ENCODE results near the gene FAM98C. TPM values are rescaled to one million over a fixed set of nuclear protein-coding genes. Genes with fewer than 3 reads are reported as not detected.

The FAM98C gene
- total RNA-seq, 1 experiment from 2014 or later = 10.2 TPM

- peaks cover 10% of the 10 kb centered on the region for H3K4me1 Mint-ChIP-seq
- H3K4me3 Mint-ChIP-seq = peak overlapping the region; percentile 86
- ChIA-PET CTCF (interaction anchor here (0.9 to 2.9 kb wide), 12 partner anchors 10 to 218 kb away, joined by 3 to 19 read pairs (median 4); partner anchors contain the start of genes CATSPERG, FAM98C, GGN and PSMD8), POLR2A (interaction anchor here (1.1 to 2.7 kb wide), 4 partner anchors 13 to 56 kb away, joined by 3 to 16 read pairs (median 5); partner anchors contain the start of genes GGN and PSMD8)
- H3K27me3 Mint-ChIP-seq (ENCODE audit: low read depth) = peaks cover 68% of the 10 kb centered on the region
- H3K27ac Mint-ChIP-seq = no peak overlapping the region
- DNase-seq (ENCODE audit: low spot score) = no peak
- H3K36me3 Mint-ChIP-seq = no peaks in the 10 kb centered on the region
- TF ChIP-seq ZNF263 (CRISPR knock-in tag; IDR thresholded peaks at IDR 0.05; ENCODE audit: low read depth) (peak; percentile 86; the same call in 1 of the 2 replicates), USF1 (CRISPR knock-in tag; IDR thresholded peaks at IDR 0.05) (no peak), MAX (CRISPR knock-in tag; IDR thresholded peaks at IDR 0.05) (peak; percentile 9; the same call in 1 of the 2 replicates)
- TF ChIP-seq, protein P1, sequence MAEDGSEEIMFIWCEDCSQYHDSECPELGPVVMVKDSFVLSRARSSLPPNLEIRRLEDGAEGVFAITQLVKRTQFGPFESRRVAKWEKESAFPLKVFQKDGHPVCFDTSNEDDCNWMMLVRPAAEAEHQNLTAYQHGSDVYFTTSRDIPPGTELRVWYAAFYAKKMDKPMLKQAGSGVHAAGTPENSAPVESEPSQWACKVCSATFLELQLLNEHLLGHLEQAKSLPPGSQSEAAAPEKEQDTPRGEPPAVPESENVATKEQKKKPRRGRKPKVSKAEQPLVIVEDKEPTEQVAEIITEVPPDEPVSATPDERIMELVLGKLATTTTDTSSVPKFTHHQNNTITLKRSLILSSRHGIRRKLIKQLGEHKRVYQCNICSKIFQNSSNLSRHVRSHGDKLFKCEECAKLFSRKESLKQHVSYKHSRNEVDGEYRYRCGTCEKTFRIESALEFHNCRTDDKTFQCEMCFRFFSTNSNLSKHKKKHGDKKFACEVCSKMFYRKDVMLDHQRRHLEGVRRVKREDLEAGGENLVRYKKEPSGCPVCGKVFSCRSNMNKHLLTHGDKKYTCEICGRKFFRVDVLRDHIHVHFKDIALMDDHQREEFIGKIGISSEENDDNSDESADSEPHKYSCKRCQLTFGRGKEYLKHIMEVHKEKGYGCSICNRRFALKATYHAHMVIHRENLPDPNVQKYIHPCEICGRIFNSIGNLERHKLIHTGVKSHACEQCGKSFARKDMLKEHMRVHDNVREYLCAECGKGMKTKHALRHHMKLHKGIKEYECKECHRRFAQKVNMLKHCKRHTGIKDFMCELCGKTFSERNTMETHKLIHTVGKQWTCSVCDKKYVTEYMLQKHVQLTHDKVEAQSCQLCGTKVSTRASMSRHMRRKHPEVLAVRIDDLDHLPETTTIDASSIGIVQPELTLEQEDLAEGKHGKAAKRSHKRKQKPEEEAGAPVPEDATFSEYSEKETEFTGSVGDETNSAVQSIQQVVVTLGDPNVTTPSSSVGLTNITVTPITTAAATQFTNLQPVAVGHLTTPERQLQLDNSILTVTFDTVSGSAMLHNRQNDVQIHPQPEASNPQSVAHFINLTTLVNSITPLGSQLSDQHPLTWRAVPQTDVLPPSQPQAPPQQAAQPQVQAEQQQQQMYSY (CRISPR knock-in tag; IDR thresholded peaks at IDR 0.05) = peak; percentile 42
- no peak for ATAC-seq
- H3K9me3 Mint-ChIP-seq = no peaks in the 10 kb centered on the region
These were observed 41.9 kb upstream of the FAM98C start for GRCh38 chr19:38360839-38361631.

- Mint-ChIP-seq H3K27ac (peak overlapping the region; percentile 93), H3K4me3 (peak overlapping the region; percentile 86), H3K4me1 (peaks cover 10% of the 10 kb centered on the region), H3K9me3 (no peaks in the 10 kb centered on the region), H3K27me3 (ENCODE audit: low read depth) (peaks cover 66% of the 10 kb centered on the region), H3K36me3 (no peaks in the 10 kb centered on the region)
- ChIA-PET POLR2A (interaction anchor here (0.8 to 2.7 kb wide), 4 partner anchors 12 to 57 kb away, joined by 3 to 16 read pairs (median 4); partner anchors contain the start of genes GGN and PSMD8), CTCF (interaction anchor here (0.7 to 2.9 kb wide), 12 partner anchors 10 to 128 kb away, joined by 3 to 19 read pairs (median 4); partner anchors contain the start of genes CATSPERG, FAM98C, GGN and PPP1R14A)
- TF ChIP-seq FOXJ3 (CRISPR knock-in tag; IDR thresholded peaks at IDR 0.05; ENCODE audit: borderline replicate concordance) (no peak), FOXK1 (CRISPR knock-in tag; IDR thresholded peaks at IDR 0.05) (0 out of 2 replicates have a peak, but pooled peaks have one; percentile 5), NR3C1 (CRISPR knock-in tag; conservative IDR thresholded peaks at IDR 0.05; ENCODE audit: low read depth) (no peak), FOXP4 (CRISPR knock-in tag; IDR thresholded peaks at IDR 0.05) (0 out of 2 replicates have a peak, but pooled peaks have one; percentile 68)
- DNase-seq (ENCODE audit: low spot score) (peak; percentile 94), ATAC-seq (peak; percentile 79)
These were observed 41.2 kb upstream of the FAM98C start for GRCh38 chr19:38361633-38362075.

DNA sequence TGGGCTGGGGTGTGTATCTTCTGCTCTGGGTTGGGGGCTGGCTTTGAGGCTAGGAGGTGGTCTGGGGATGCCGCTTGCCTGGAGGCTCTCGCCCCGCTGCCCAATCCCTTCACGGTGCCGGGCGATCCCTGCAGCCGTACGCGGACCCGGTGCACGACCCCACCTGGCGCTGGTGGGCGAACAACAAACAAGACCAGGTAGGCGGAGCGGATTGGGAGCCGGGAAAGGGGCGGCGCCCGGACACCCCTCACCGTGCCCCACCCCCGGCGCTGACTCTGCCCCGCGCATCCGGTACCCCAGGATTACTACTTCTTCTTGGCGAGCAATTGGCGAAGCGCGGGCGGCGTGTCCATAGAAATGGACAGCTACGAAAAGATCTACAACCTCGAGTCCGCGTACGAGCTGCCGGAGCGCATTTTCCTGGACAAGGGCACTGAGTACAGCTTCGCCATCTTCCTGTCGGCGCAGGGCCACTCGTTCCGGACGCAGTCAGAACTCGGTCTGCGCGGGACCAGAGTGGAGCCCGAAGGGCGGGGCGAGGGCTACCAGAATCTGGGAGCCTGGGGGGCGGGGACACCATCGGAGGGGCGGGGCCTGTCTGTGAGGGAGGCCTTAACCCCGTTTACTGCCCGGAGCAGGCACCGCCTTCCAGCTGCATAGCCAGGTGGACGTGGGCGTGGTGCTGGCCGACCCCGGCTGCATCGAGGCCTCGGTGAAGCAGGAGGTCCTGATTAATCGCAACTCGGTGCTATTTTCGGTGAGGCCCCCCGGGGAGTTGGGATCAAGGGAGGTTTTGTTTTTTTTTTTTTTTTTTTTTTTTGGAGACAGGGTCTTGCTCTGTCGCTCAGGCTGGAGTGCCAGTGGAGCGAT, 40.6 kb upstream of the FAM98C start:
- Mint-ChIP-seq H3K27me3 (ENCODE audit: low read depth) (peaks cover 59% of the 10 kb centered on the region), H3K4me1 (peaks cover 10% of the 10 kb centered on the region), H3K27ac (peak overlapping the region; percentile 96), H3K9me3 (no peaks in the 10 kb centered on the region), H3K36me3 (no peaks in the 10 kb centered on the region), H3K4me3 (peak overlapping the region; percentile 86)
- DNase-seq (ENCODE audit: low spot score) (peak; percentile 99), ATAC-seq (peak; percentile 77)
- ChIA-PET CTCF (interaction anchor here (0.5 to 2.9 kb wide), 13 partner anchors 11 to 129 kb away, joined by 3 to 19 read pairs (median 4); partner anchors contain the start of genes CATSPERG, FAM98C, GGN and PPP1R14A), POLR2A (interaction anchor here (0.8 to 2.7 kb wide), 5 partner anchors 12 to 81 kb away, joined by 3 to 16 read pairs (median 5); partner anchors contain the start of genes GGN and PSMD8)
- TF ChIP-seq FOXP4 (CRISPR knock-in tag; IDR thresholded peaks at IDR 0.05) (no peak), IRF1 (CRISPR knock-in tag; IDR thresholded peaks at IDR 0.05) (no peak), ZNF232 (CRISPR knock-in tag; IDR thresholded peaks at IDR 0.05) (0 out of 2 replicates have a peak, but pooled peaks have one; percentile 16), NR1H2 (CRISPR knock-in tag; IDR thresholded peaks at IDR 0.05) (no peak), RELA (CRISPR knock-in tag; IDR thresholded peaks at IDR 0.05; ENCODE audit: borderline replicate concordance) (no peak), TP53 (CRISPR knock-in tag; IDR thresholded peaks at IDR 0.05) (no peak), KAT7 (CRISPR knock-in tag; IDR thresholded peaks at IDR 0.05; ENCODE audit: borderline replicate concordance) (no peak), ZBTB21 (CRISPR knock-in tag; IDR thresholded peaks at IDR 0.05; ENCODE audit: borderline replicate concordance) (0 out of 2 replicates have a peak, but pooled peaks have one; percentile 49), SOX15 (CRISPR knock-in tag; IDR thresholded peaks at IDR 0.05) (no peak), FOXP1 (CRISPR knock-in tag; IDR thresholded peaks at IDR 0.05; ENCODE audit: borderline replicate concordance) (peak; percentile 62; the same call in 1 of the 2 replicates)

Measured in WTC11 (cell line).